ENCODE measurements around the gene ST3GAL2.
A peak's percentile ranks its signal among the peaks of the same experiment; 100 is the strongest.

ST3GAL2 gene, protein sequence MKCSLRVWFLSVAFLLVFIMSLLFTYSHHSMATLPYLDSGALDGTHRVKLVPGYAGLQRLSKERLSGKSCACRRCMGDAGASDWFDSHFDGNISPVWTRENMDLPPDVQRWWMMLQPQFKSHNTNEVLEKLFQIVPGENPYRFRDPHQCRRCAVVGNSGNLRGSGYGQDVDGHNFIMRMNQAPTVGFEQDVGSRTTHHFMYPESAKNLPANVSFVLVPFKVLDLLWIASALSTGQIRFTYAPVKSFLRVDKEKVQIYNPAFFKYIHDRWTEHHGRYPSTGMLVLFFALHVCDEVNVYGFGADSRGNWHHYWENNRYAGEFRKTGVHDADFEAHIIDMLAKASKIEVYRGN

GRCh38 chr16:70438969-70439862 lies at the start of gene ST3GAL2:
Gene ST3GAL2 (minus strand): TSS chr16:70439100. CDS start chr16:70398530, 40,570 bp downstream.
- peak; percentile 99 for DNase-seq (ENCODE audit: low spot score)

GRCh38 chr16:70484867-70485266 lies 46.0 kb upstream of the ST3GAL2 start:
- no peak for DNase-seq (ENCODE audit: low spot score)

DNA sequence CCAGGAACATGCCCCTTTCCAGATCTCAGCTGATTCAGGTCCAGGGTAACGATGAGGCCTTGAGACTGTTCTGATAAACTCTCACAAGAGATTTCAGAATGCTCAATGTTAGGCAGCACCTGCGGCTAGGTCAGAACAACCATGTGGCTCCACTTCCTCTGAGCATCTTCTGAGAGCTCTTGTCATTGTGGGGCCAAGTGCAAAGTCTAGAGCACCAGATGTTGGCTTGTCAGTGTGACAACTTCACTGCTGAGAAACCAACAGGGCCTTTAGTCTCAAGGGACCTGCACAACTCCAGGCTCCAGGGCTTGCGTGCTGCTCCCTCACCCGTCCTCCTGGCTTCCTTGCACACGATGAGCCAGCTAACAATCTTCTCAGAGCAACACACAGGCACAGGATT lies 44.5 kb upstream of the ST3GAL2 start:
- no peak for DNase-seq (ENCODE audit: low spot score)

- no peak for DNase-seq (ENCODE audit: low spot score)
Observed at GRCh38 chr16:70482624-70483023, 43.7 kb upstream of the ST3GAL2 start.

- no peak for DNase-seq (ENCODE audit: low spot score)
Observed at GRCh38 chr16:70481929-70482536, 43.1 kb upstream of the ST3GAL2 start.

GRCh38 chr16:70480127-70481105 lies 41.5 kb upstream of the ST3GAL2 start:
- no peak for DNase-seq (ENCODE audit: low spot score)

- no peak for DNase-seq (ENCODE audit: low spot score)
Observed at GRCh38 chr16:70478912-70479341, 40.0 kb upstream of the ST3GAL2 start.

DNA sequence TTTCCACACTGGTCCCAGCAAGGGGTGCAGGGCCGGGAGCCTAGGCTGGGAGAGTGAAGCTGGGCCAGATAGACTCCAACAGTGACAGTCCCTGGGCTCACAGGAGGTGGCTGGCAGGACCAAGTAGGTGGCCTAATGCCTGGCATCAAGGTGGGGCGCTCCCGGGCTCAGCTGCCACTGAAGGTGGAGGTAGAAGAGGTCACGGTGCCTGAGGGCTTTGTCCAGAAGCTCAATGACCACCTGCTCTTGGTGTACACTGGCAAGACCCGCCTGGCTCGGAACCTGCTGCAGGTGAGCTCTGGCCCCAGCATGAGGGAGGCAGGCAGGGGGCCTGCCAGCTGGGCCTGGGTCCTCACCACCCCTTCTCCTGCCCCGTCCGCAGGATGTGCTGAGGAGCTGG lies 39.3 kb upstream of the ST3GAL2 start:
- no peak for DNase-seq (ENCODE audit: low spot score)

- DNase-seq (ENCODE audit: low spot score), result no peak
Observed at GRCh38 chr16:70476272-70477020, 37.5 kb upstream of the ST3GAL2 start.

DNA sequence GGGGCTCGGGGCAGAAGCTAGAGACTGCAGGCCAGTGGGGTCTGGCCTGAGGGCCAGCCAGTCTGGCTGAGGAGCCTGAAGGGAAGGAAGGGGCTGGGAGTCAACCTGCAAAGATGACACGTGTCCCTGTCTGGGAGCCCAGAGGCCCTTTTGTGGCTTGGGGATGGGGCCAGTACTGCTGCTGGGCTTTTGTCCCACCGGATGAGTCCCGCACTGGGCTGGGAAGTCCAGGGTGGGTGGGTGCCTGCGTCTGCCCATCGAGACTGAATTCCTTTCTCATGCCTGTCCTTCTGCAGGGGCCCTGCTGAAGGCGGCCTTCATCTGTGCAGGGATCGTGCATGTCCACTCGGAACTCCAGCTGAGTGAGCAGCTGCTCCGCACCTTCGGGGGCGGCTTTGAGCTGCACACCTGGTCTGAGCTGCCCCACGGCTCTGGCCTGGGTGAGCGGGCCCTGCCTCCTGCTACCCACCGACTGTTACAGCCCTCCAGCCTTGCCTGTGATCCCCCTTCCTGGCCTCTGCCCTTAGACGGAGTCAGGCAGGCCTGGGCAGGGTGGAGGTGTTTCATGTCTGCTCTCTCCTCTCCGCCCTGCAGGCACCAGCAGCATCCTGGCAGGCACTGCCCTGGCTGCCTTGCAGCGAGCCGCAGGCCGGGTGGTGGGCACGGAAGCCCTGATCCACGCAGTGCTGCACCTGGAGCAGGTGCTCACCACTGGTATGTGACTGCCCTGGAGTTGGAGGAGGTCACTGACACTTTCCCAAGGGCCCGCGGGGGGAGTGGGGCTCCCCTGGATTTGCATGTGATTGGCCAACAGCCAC lies 36.4 kb upstream of the ST3GAL2 start:
- no peak for DNase-seq (ENCODE audit: low spot score)

DNA sequence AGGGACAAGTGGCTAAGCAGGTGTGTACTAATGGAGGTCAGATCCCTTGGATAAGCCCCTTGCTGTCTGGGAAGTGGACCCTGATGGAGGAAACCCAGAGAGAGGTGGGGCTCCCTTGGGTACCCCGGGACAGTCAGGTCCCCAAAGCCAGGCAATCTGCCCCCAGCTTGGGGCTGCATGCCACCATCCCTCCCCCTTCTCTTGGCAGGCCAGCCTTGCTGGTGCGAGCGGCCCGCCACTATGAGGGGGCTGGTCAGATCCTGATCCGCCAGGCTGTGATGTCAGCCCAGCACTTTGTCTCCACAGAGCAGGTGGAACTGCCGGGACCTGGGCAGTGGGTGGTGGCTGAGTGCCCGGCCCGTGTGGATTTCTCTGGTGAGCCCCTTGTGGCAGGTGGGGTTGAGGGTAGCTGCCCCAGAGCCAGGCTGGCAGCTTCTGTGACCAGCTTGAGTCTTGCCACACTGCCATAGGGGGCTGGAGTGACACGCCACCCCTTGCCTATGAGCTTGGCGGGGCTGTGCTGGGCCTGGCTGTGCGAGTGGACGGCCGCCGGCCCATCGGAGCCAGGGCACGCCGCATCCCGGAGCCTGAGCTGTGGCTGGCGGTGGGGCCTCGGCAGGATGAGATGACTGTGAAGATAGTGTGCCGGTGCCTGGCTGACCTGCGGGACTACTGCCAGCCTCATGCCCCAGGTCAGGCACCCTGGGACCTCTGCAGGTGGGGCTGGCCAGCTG lies 35.6 kb upstream of the ST3GAL2 start:
- no peak for DNase-seq (ENCODE audit: low spot score)

- DNase-seq (ENCODE audit: low spot score), result no peak
Observed at GRCh38 chr16:70473446-70474319, 34.8 kb upstream of the ST3GAL2 start.

DNA sequence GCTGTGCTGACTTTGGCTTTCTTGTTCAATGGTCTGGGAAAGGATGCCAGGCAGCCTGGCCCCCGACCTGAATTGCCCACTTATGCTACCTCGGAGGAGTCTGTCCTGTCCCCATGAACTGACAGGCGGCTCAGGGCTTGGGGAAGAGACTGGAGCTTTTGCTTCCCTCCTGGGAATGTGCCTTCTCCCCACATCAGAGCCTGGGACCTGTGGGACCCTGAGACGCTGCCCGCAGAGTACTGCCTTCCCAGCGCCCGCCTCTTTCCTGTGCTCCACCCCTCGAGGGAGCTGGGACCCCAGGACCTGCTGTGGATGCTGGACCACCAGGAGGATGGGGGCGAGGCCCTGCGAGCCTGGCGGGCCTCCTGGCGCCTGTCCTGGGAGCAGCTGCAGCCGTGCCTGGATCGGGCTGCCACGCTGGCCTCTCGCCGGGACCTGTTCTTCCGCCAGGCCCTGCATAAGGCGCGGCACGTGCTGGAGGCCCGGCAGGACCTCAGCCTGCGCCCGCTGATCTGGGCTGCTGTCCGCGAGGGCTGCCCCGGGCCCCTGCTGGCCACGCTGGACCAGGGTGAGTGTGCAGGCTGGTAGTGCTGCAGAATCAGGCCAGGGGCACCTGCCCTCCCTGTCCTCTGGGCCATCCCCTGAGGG lies 34.0 kb upstream of the ST3GAL2 start:
- DNase-seq (ENCODE audit: low spot score), result no peak

DNA sequence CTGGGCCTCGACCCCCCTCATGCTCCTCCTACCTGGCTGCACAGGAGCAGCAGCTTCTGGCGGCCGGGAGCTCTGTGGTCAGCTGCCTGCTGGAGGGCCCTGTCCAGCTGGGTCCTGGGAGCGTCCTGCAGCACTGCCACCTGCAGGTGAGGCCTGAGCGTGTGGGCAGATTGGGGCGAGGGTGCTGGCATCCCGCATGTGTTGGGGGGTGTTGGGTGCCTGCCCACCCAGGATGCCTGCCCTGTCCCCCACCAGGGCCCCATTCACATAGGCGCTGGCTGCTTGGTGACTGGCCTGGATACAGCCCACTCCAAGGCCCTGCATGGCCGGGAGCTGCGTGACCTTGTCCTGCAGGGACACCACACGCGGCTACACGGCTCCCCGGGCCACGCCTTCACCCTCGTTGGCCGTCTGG lies 32.0 kb upstream of the ST3GAL2 start:
- no peak for DNase-seq (ENCODE audit: low spot score)

GRCh38 chr16:70470141-70470926 lies 31.4 kb upstream of the ST3GAL2 start:
- no peak for DNase-seq (ENCODE audit: low spot score)

- no peak for DNase-seq (ENCODE audit: low spot score)
Observed at GRCh38 chr16:70468776-70469525, 30.1 kb upstream of the ST3GAL2 start.

Measured in left forelimb (tissue), 1 donor.